GM12891 (cell line): ENCODE data around the gene PLCD1.

ENCODE experiments used
- PAX5 ChIP-seq: IDR thresholded peaks from 2 replicates; pipeline ENCODE4 v1.6.1; 2011; ENCODE audit warnings: low read length, moderate library complexity, mild to moderate bottlenecking; ENCODE audit not compliant: insufficient read depth, severe bottlenecking
- POLR2A ChIP-seq: IDR thresholded peaks from 2 replicates; pipeline ENCODE4 v1.6.1; 2011; ENCODE audit warnings: low read depth, low read length, control low read depth
- POLR2AphosphoS5 ChIP-seq: IDR thresholded peaks from 2 replicates; pipeline ENCODE4 v1.6.1; 2011; ENCODE audit warnings: low read depth, low read length, control low read depth
- TAF1 ChIP-seq: IDR thresholded peaks from 2 replicates; pipeline ENCODE4 v1.6.1; 2011; ENCODE audit warnings: low read depth, low read length, control low read depth

- no peak for TF ChIP-seq POLR2A
- TF ChIP-seq POLR2AphosphoS5: no peak
- TF ChIP-seq TAF1: no peak
- TF ChIP-seq PAX5: no peak
Observed at GRCh38 chr3:37992271-37993066, 37.0 kb downstream of the PLCD1 start.
